Hippocampal formation (tissue), 2 donors: ENCODE data around the gene KIF23.

ENCODE experiments used
- DNase-seq, 2 donors: peaks; one replicate each; lab custom pipeline; 2025; lab: John Stamatoyannopoulos, UW

KIF23 gene

GRCh38 chr15:69394556-69395282, 19.4 kb upstream of the KIF23 start:
- DNase-seq = peak; percentile 47 to 74

- no peak for DNase-seq
Observed at GRCh38 chr15:69395460-69395859, 18.7 kb upstream of the KIF23 start.

- no peak for DNase-seq
Observed at GRCh38 chr15:69395991-69396390, 18.2 kb upstream of the KIF23 start.

DNA sequence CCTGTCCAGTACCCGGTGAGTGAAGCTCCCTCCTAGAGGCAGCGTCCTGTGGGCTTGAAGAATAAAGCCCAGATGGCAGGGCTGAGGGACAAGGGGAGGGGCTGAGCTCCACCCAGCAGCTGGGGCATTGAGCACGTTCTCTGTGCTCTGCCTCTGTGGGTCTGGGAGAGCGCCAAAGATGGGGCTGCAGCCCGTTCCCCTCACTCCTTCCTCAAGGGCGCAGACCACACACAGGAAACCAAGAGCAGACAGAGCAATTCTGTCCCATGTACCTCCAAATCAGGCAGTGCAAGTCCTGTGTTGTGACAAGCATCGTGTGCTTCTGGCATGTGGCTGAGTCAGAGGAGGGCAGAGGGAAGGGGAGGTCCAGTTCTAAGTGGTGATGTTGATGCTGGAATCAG, 15.7 kb upstream of the KIF23 start:
- no peak for DNase-seq

- DNase-seq = no peak
Observed at GRCh38 chr15:69400850-69401249, 13.3 kb upstream of the KIF23 start.

- no peak for DNase-seq
Observed at GRCh38 chr15:69402816-69403215, 11.3 kb upstream of the KIF23 start.

GRCh38 chr15:69403594-69403993, 10.6 kb upstream of the KIF23 start:
- DNase-seq = no peak

- DNase-seq = no peak
Observed at GRCh38 chr15:69405110-69405509, 9.0 kb upstream of the KIF23 start.

DNA sequence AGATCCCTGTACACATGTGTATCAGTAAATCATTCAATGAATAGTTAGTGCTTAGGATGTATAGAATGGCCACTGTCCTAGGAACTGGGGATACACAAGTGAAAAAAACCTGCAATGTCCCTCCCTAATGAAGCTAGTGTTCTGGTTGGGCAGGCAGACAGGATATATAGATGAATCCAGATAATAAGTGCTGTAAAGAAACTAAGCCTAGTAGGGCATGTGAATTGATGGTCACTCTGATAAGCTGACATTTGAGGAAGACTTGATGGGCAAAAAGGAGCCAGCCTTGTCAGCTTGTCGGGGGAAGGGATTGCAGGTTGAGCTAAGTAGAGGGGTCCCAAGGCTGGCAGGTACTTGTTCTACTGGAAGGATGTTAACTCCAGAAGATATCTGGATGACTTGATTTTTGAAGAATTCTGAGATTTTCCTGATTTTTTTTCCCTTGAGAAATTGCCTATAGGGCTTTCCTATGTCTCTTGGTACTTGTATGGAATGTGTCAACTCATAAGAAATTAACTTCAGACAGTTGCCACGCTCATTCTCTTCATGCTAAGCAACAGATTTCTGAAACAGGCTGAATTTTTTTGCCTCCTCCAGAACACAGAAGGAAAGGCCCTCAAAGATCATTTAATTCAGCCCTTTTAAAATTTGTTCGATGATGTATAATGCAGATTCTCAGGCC, 6.3 kb upstream of the KIF23 start:
- DNase-seq = no peak

DNA sequence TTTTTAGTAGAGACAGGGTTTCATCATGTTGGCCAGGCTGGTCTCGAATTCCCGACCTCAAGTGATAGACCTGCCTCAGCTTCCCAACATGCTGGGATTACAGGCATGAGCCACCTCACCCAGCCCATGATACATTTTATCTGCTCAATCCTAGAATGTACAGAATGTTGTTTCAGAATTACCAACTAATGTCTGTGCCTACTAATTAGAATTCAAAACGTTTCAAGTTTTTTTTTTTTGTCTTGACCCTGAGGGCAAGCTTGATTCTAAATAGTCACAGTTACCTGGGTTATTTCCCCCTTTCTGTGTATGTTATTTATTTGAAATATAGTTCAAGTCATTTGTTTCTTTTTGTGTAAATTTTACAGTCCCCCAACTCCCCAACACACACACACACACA, 5.3 kb upstream of the KIF23 start:
- DNase-seq = no peak

DNA sequence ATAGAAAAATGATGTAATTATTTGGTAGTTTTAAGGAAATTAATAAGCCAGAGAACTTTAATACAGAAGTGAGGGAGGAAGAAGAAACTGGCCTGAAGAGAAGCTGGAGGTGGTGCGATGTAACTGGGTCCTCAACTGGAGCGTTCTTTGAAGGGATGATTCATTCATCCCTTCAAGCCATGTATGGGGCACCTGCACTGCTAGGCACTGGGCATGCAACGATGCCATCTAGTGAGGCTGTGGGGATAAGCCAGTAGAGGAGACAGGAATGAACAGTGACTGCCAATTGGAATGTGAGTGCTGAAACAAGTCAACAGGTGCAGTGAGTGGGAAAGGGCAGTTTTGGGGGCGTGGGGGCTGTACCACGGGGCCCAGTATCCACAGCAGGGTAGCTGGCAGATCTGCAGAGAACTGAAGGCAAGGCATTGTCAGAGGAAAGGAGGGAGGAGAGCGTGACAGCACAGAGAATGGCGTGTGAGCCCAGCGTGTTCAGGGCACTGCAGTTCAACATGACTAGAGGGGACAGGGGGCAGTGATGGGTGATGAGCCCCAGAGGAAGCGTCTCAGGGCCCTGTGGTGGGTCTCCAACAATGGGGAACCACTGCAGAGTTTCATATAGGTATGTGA, 3.8 kb upstream of the KIF23 start:
- peak in 1 of 2 donors; percentile 4 for DNase-seq

DNA sequence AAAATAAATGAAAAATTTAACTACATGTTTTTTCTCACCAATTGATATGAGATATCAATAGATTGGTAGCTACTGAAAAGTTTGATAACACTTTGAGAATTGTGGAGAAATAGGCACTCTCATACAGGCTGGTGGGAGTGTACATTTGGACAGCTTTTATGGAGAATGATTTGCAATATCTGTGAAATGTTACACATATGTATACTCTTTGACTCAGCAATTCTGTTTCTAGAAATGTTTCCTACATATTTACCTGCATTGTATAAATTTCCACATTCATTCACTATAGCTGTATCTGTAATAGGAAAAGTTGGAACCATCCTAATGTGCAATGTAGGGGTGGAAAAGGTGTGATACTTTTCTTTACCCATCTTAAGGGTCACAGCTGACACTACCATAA, 1.9 kb upstream of the KIF23 start:
- no peak for DNase-seq

- DNase-seq = no peak
Observed at GRCh38 chr15:69412701-69413100, 1.4 kb upstream of the KIF23 start.

- no peak for DNase-seq
Observed at GRCh38 chr15:69414701-69415167, 585 bp downstream of the KIF23 start.

DNA sequence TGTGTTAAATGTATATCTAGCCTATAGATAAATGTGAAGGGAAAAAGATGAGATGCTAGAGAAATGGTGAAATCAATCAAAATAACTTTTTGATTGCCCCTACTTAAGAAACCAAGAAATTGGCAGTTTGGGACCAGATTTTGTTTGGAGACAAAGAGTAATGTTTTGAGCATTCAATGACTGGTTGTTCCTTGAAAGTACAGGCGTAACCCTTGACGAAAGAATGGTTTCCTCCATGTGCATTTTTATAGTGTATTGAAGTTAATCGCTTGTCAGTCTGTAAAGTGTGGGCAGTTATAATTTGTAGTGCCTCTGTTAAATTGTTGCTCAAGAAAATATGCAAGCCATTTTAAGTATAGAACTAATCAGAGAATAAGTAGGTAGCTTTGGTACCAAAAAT, 1.2 kb downstream of the KIF23 start:
- no peak for DNase-seq

- no peak for DNase-seq
Observed at GRCh38 chr15:69417581-69417980, 3.4 kb downstream of the KIF23 start.

DNA sequence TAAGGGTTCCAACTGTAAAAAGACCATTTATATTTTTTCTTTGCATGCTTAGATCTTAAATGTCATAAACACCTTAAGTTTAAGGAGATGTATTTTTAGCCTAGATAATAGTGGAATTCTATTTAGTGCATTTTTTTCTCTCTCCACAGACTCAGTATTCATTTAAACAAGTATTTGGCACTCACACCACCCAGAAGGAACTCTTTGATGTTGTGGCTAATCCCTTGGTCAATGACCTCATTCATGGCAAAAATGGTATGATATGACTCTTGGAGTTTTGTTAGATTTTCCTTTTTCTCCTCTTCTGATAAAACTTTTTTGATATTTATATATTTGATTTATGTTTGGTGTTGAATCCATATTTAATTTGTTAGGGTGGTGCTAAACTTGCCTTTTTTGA, 7.3 kb downstream of the KIF23 start:
- no peak for DNase-seq

DNA sequence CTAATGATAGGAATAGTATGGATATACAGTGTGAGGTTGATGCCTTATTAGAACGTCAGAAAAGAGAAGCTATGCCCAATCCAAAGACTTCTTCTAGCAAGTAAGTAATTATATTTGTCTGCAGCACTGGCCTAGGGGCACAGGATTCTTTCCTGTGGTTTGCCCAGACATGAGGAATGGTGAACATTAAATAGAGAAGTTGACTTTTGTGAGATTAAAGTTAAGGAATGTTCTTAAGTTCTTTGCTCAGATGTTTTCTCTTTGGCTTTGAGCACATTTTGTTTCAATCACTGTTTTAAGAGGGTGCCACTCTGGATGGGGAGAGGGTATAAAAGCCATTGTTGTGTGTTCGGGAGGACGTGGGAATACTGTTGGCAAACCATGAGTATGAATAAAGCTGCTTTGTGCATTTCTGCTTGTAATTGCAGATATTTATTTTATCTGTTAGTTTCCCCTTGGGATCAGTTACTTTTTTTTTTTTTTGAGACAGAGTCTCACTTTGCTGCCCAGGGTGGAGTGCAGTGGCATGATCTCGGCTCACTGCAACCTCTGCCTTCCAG, 8.3 kb downstream of the KIF23 start:
- no peak for DNase-seq

- no peak for DNase-seq
Observed at GRCh38 chr15:69424001-69424400, 9.9 kb downstream of the KIF23 start.

DNA sequence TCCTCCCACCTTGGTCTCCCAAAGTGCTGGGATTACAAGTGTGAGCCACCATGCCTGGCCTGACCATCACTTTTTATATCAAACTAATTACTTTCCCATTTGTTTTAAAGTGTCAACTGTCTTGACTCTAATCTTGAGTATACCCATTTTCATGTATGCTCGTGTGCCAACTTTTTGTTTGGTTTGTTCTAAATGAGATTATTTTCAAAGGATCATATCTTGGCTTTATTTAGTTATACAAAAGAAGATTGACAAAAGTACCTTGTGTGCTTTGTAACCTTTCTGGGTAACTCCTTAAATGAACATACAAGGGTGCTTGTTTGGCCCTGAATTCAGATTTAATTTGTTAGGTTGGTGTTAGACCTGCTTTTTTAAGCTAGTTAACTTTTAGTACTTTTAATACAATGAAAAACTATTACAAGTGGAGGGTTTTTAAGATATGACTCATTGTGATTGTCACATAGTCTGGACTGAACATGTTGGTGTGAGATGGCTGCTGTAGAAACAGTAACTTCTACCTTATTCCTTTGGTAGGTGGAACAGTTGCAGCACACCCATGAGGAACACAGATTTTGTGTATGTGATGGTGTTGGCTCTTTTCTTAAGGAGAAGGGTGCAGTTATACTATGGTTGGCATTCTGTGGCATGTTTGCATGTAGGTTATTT, 10.7 kb downstream of the KIF23 start:
- no peak for DNase-seq

DNA sequence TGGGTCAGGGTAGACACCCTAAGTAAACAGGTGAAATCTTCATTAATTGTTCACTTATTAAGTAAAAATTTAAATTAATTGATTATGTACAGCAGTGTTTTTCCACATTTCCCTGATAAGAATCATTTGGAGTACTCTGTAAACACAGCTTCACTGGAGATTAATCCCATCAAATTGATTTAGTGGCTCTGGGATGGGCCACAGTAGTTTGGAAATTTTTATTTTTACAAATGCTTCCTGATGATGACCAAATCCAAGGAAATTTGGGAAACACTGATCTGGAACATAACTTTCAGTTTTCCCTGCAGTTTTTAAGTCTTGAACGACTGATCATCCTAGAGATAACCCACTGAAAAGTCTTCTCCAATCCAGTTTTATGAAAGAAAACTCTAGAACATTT, 19.7 kb downstream of the KIF23 start:
- no peak for DNase-seq

DNA sequence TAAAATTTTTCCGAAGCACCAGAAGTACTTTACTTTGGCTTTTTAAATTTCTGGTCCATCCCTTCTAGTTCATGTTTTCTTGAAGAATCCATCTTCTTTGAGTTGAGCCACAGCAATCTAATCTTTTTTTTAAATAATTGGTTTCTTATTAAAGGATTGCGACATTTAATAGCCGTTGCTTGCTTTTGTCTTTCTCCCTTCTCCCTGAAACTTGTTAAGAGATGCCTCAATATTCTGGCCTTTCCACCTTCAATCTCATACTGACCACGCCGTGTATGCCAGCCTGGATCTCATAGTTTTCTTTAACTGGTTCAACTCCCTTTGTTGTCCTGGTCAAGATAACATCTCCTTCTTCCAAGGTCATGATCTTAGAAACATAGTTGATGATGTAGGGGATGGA, 20.1 kb downstream of the KIF23 start:
- DNase-seq = no peak
